Uterus (tissue), 4 donors: ENCODE results near the gene C6orf136. TPM values are rescaled to one million over a fixed set of nuclear protein-coding genes. Genes with fewer than 3 reads are reported as not detected.

Experiments
- DNase-seq, 2 donors: peaks; one replicate each; pipeline ENCODE4 v3.0.0-alpha.2; 2019 to 2020
- H3K27ac ChIP-seq, 2 donors: fragments of 200-600 bp; sonication (generic); 1 replicate in 1 of 2; 2 replicates in 1 of 2; pipeline ENCODE4 v1.5.1; 2016 to 2018
- H3K27me3 ChIP-seq, 2 donors: fragments of 200-600 bp; sonication (generic); one replicate each; pipeline ENCODE4 v1.5.1; 2018 to 2019; ENCODE audit warnings: control low read depth in 1 of 2
- H3K36me3 ChIP-seq, 2 donors: fragments of 200-600 bp; sonication (generic); one replicate each; pipeline ENCODE4 v1.5.1; 2019; ENCODE audit warnings: control low read depth in 1 of 2
- H3K4me1 ChIP-seq, 2 donors: fragments of 200-600 bp; sonication (generic); one replicate each; pipeline ENCODE4 v1.5.1; 2018 to 2019; ENCODE audit warnings: control low read depth in 1 of 2
- H3K4me3 ChIP-seq, 2 donors: fragments of 200-600 bp; sonication (generic); 1 replicate in 1 of 2; 2 replicates in 1 of 2; pipeline ENCODE4 v1.5.1; 2018 to 2019; ENCODE audit warnings: mild to moderate bottlenecking in 1 of 2
- H3K9me3 ChIP-seq, 2 donors: fragments of 200-600 bp; sonication (generic); one replicate each; pipeline ENCODE4 v1.5.1; 2019; ENCODE audit warnings: control low read depth in 1 of 2
- CTCF ChIP-seq, 4 experiments: fragments of 200-600 bp in 2 of 4; fragments of 450-650 bp in 2 of 4; sonication (generic) in 2 of 4; IDR thresholded peaks; one replicate each; pipeline ENCODE4 v1.5.1; 2016 to 2019; ENCODE audit warnings: antibody characterized with exemption in 4 of 4, mild to moderate bottlenecking in 2 of 4, moderate library complexity in 1 of 4
- POLR2A ChIP-seq, 2 donors: fragments of 450-650 bp; IDR thresholded peaks; one replicate each; pipeline ENCODE4 v1.6.1; 2016; ENCODE audit warnings: antibody characterized with exemption in 2 of 2, mild to moderate bottlenecking in 1 of 2, moderate library complexity in 1 of 2
- intact Hi-C: fragments of 100-400 bp; cut with DNase I; formaldehyde crosslinking; loops from one replicate; pipeline ENCODE4 v1.15.1; 2023; ENCODE audit warnings: low total_unique reads
- total RNA-seq, 4 donors: library from RNA; depleted of rRNA in 3 of 4; stranded (reverse); fragments of >200 nt in 3 of 4; gene quantifications; one replicate each; pipeline versions ENCODE4 v1.1.0 to v1.2.4, GENCODE V29; 2014 to 2023
- donor health status: DM: yes; HTN: yes; CAD: no.

C6orf136 gene
- total RNA-seq, 4 donors from 2014 or later: 5.6 to 22.2 (median 7.7) TPM

- peak in 1 of 2 donors; percentile 44 for DNase-seq
- intact Hi-C loops: no loop called here
- no peaks in the 10 kb centered on the region for H3K36me3 ChIP-seq
These were observed 46.4 kb upstream of the C6orf136 start for GRCh38 chr6:30600451-30600961.

GRCh38 chr6:30601436-30601814 is 45.5 kb upstream of the C6orf136 start:
- no peaks in the 10 kb centered on the region for H3K36me3 ChIP-seq
- H3K27ac ChIP-seq: no peak overlapping the region
- no peaks in the 10 kb centered on the region for H3K9me3 ChIP-seq
- intact Hi-C loops: no loop called here
- DNase-seq: no peak
- H3K4me1 ChIP-seq: no peaks in the 10 kb centered on the region
- H3K27me3 ChIP-seq: no peaks in the 10 kb centered on the region
- no peak for TF ChIP-seq CTCF (IDR thresholded peaks at IDR 0.05)
- TF ChIP-seq POLR2A (IDR thresholded peaks at IDR 0.05): no peak
- H3K4me3 ChIP-seq: no peak overlapping the region

More at GRCh38 chr6:30600451-30600961, 46.4 kb upstream of the C6orf136 start:
- H3K27ac ChIP-seq: no peak overlapping the region
- H3K9me3 ChIP-seq: no peaks in the 10 kb centered on the region
- no peaks in the 10 kb centered on the region for H3K4me1 ChIP-seq
- H3K27me3 ChIP-seq: no peaks in the 10 kb centered on the region
- TF ChIP-seq CTCF (IDR thresholded peaks at IDR 0.05): no peak
- no peak overlapping the region for H3K4me3 ChIP-seq

- no peak overlapping the region for H3K4me3 ChIP-seq
- H3K4me1 ChIP-seq: no peaks in the 10 kb centered on the region
- no peak for TF ChIP-seq CTCF (IDR thresholded peaks at IDR 0.05)
- no peak for TF ChIP-seq POLR2A (IDR thresholded peaks at IDR 0.05)
- no peaks in the 10 kb centered on the region for H3K36me3 ChIP-seq
- no peak overlapping the region for H3K27ac ChIP-seq
- no peaks in the 10 kb centered on the region for H3K9me3 ChIP-seq
- H3K27me3 ChIP-seq: no peaks in the 10 kb centered on the region
- intact Hi-C loops: no loop called here
- no peak for DNase-seq
These were observed 44.9 kb upstream of the C6orf136 start for GRCh38 chr6:30601815-30602641.

- Histone ChIP-seq H3K9me3 (no peaks in the 10 kb centered on the region), H3K27me3 (no peaks in the 10 kb centered on the region), H3K4me3 (no peak overlapping the region), H3K4me1 (no peaks in the 10 kb centered on the region), H3K36me3 (no peaks in the 10 kb centered on the region), H3K27ac (no peak overlapping the region)
- intact Hi-C loops: no loop called here
- DNase-seq: no peak
- TF ChIP-seq CTCF (IDR thresholded peaks at IDR 0.05): no peak
- TF ChIP-seq POLR2A (IDR thresholded peaks at IDR 0.05): no peak
These were observed 43.0 kb upstream of the C6orf136 start for GRCh38 chr6:30603961-30604360.

GRCh38 chr6:30610065-30610464 is 36.9 kb upstream of the C6orf136 start:
- no peaks in the 10 kb centered on the region for H3K36me3 ChIP-seq
- no peak overlapping the region for H3K4me3 ChIP-seq
- DNase-seq: no peak
- intact Hi-C loops: no loop called here
- H3K27me3 ChIP-seq: no peaks in the 10 kb centered on the region
- H3K4me1 ChIP-seq: peaks cover 0 to 21% of the 10 kb centered on the region in 2 donors
- H3K9me3 ChIP-seq: no peaks in the 10 kb centered on the region
- H3K27ac ChIP-seq: peak overlapping the region; percentile 26 to 98
- TF ChIP-seq CTCF (IDR thresholded peaks at IDR 0.05): no peak
- no peak for TF ChIP-seq POLR2A (IDR thresholded peaks at IDR 0.05)
